Tibial nerve (tissue), 4 donors: ENCODE results near the gene CCNQ. TPM values are rescaled to one million over a fixed set of nuclear protein-coding genes. Genes with fewer than 3 reads are reported as not detected.

Experiments used
- DNase-seq, 2 donors: peaks; one replicate each; pipeline ENCODE4 v3.0.0-alpha.2; 2019; ENCODE audit warnings: low spot score in 2 of 2
- H3K27ac ChIP-seq, 4 donors: fragments of 200-600 bp; sonication (generic) in 3 of 4; one replicate each; pipeline ENCODE4 v1.5.1; 2017 to 2019; ENCODE audit warnings: mild to moderate bottlenecking in 1 of 4
- H3K27me3 ChIP-seq, 2 donors: fragments of 200-600 bp; sonication (generic) in 1 of 2; one replicate each; pipeline versions ENCODE4 v1.5.1 to v1.6.0; 2017 to 2019
- H3K36me3 ChIP-seq, 3 donors: fragments of 200-600 bp; sonication (generic); one replicate each; pipeline ENCODE4 v1.5.1; 2018 to 2019
- H3K4me1 ChIP-seq, 4 donors: fragments of 200-600 bp; sonication (generic) in 3 of 4; one replicate each; pipeline ENCODE4 v1.5.1; 2017 to 2019
- H3K4me3 ChIP-seq, 4 donors: fragments of 200-600 bp; sonication (generic) in 3 of 4; one replicate each; pipeline ENCODE4 v1.5.1; 2017 to 2019; ENCODE audit warnings: mild to moderate bottlenecking in 1 of 4, moderate library complexity in 1 of 4
- H3K9me3 ChIP-seq, 4 donors: fragments of 200-600 bp; sonication (generic) in 3 of 4; one replicate each; pipeline ENCODE4 v1.5.1; 2017 to 2019
- EP300 ChIP-seq, 2 donors: sonication (generic); formaldehyde crosslinking; IDR thresholded peaks; one replicate each; pipeline ENCODE4 v1.6.1; 2017; ENCODE audit warnings: antibody characterized with exemption in 2 of 2, mild to moderate bottlenecking in 1 of 2
- POLR2A ChIP-seq, 2 donors: fragments of 450-650 bp; IDR thresholded peaks; one replicate each; pipeline ENCODE4 v1.6.1; 2017; ENCODE audit warnings: antibody characterized with exemption in 2 of 2, mild to moderate bottlenecking in 2 of 2, moderate library complexity in 2 of 2
- WGBS, 2 donors: methylation state at CpG; one replicate each; pipeline ENCODE4 v1.1.5; 2018; 5-methylcytosine and 5-hydroxymethylcytosine counted together
- total RNA-seq, 4 donors: library from RNA; depleted of rRNA; stranded (reverse); fragments of >200 nt; gene quantifications; one replicate each; pipeline ENCODE4 v1.1.0, GENCODE V29; 2016
- TF ChIP-seq, protein P1 (sequence below), 5 experiments: fragments of 200-600 bp in 3 of 5; fragments of 450-650 bp in 2 of 5; sonication (generic) in 3 of 5; IDR thresholded peaks; one replicate each; pipeline ENCODE4 v1.5.1; 2016 to 2019; ENCODE audit warnings: antibody characterized with exemption in 5 of 5, mild to moderate bottlenecking in 3 of 5, moderate library complexity in 2 of 5

CCNQ gene
- total RNA-seq, 4 donors from 2014 or later, result 26.4 to 36.9 (median 32.2) TPM

DNA sequence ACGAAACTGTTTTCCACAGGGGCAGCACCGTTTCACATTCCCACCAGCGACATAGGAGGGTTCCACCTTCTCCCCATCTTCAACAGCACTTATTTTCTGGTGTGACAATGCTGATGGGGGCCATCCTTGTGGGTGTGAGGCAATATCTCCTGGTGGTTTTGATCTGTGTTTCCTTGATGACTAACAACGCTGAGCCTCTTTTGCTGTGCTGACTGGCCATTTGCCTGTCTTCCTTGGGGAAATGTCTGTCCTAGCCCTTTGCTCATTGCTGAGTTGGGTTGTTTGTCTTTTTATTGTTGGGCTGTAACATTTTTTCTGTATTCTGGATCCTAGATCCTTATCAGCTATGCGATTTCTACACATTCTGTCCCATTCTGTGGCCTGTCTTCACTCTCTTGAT is 47.8 kb downstream of the CCNQ start:
- 79 to 84% methylated on average over 5 of the region's 5 CpGs for WGBS, 2 donors
- TF ChIP-seq POLR2A (IDR thresholded peaks at IDR 0.05) (no peak), EP300 (IDR thresholded peaks at IDR 0.05) (no peak)
- TF ChIP-seq, protein P1, sequence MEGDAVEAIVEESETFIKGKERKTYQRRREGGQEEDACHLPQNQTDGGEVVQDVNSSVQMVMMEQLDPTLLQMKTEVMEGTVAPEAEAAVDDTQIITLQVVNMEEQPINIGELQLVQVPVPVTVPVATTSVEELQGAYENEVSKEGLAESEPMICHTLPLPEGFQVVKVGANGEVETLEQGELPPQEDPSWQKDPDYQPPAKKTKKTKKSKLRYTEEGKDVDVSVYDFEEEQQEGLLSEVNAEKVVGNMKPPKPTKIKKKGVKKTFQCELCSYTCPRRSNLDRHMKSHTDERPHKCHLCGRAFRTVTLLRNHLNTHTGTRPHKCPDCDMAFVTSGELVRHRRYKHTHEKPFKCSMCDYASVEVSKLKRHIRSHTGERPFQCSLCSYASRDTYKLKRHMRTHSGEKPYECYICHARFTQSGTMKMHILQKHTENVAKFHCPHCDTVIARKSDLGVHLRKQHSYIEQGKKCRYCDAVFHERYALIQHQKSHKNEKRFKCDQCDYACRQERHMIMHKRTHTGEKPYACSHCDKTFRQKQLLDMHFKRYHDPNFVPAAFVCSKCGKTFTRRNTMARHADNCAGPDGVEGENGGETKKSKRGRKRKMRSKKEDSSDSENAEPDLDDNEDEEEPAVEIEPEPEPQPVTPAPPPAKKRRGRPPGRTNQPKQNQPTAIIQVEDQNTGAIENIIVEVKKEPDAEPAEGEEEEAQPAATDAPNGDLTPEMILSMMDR (IDR thresholded peaks at IDR 0.05), result no peak

DNA sequence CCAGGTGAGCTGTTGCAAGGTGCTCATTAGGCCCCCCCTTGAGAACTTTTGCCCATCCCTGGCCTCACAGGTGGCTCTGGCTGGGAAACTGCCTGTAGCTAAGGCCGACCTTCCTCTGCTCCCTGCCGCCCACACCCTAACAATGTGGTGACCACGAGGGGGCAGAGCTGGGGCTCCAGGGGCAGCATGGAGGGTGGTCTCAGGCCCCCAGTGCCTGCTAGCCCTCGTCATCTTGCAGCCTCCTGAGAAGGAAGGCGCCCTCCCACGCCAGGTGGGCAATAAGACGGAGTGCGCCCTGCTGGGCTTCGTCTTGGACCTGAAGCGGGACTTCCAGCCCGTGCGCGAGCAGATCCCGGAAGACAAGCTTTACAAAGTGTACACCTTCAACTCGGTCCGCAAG is 49.1 kb downstream of the CCNQ start:
- WGBS, 2 donors, result 67 to 82% methylated on average over 3 to 16 of the region's 16 CpGs
- TF ChIP-seq POLR2A (IDR thresholded peaks at IDR 0.05) (no peak), EP300 (IDR thresholded peaks at IDR 0.05) (no peak)
- TF ChIP-seq, protein P1 (IDR thresholded peaks at IDR 0.05), result no peak
- Histone ChIP-seq H3K4me3 (no peak overlapping the region), H3K36me3 (no peaks in the 10 kb centered on the region), H3K4me1 (no peaks in the 10 kb centered on the region), H3K27ac (no peak overlapping the region), H3K9me3 (no peaks in the 10 kb centered on the region), H3K27me3 (peaks cover 0 to 16% of the 10 kb centered on the region in 2 donors)
- no peak for DNase-seq

More for the DNA sequence above, 47.8 kb downstream of the CCNQ start:
- no peaks in the 10 kb centered on the region for H3K9me3 ChIP-seq
- no peak overlapping the region for H3K4me3 ChIP-seq
- no peak for DNase-seq
- peaks cover 0 to 7% of the 10 kb centered on the region in 2 donors for H3K27me3 ChIP-seq
- peaks cover 0 to 4% (median 0%) of the 10 kb centered on the region in 4 donors for H3K4me1 ChIP-seq
- no peak overlapping the region for H3K27ac ChIP-seq
- H3K36me3 ChIP-seq, result no peaks in the 10 kb centered on the region

DNA sequence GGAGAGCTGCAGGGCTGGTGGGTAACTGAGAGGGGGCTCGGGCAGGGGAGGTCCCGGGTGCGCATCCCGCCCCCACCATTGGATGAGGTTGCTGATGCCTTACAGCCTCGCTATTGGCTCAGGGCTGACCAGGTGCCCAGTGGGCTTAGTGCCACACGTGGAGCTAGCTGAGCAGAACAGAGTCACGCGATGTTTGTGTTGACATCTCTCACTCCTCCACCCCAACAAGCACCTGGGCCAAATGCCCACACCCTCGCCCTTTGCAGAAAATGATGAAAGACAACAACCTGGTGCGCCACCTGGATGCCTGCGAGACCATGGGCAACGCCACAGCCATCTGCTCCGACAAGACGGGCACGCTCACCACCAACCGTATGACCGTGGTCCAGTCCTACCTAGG is 49.7 kb downstream of the CCNQ start:
- Histone ChIP-seq H3K36me3 (no peaks in the 10 kb centered on the region), H3K4me1 (no peaks in the 10 kb centered on the region), H3K9me3 (no peaks in the 10 kb centered on the region), H3K27me3 (peaks cover 0 to 16% of the 10 kb centered on the region in 2 donors), H3K27ac (no peak overlapping the region), H3K4me3 (no peak overlapping the region)
- TF ChIP-seq, protein P1 (IDR thresholded peaks at IDR 0.05), result no peak
- TF ChIP-seq EP300 (IDR thresholded peaks at IDR 0.05) (no peak), POLR2A (IDR thresholded peaks at IDR 0.05) (no peak)
- no peak for DNase-seq
- WGBS, 2 donors, result 88 to 100% methylated on average over 2 to 17 of the region's 17 CpGs

DNA sequence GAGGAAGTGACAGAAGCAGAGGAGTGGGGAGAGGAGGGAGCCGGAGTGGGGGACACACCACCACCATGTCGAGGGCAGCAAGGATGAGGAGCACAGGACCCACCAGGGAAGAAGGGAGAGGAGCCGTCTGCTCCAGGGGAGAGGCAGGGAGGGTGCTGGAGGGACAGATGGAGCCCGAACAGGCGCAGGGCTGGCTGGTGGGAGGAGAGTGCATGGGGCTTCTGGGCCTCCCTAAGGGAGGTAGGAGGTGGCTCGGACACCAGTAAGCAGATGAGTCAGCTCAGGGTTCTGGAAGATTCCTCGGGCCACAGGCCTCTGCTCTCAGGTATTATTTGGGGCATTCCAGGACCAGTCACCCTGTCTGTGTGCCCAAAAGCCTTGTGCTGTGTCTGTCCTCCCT is 51.7 kb downstream of the CCNQ start:
- TF ChIP-seq, protein P1 (IDR thresholded peaks at IDR 0.05), result no peak
- TF ChIP-seq EP300 (IDR thresholded peaks at IDR 0.05) (no peak), POLR2A (IDR thresholded peaks at IDR 0.05) (no peak)
- DNase-seq, result no peak
- WGBS, 2 donors, result 47 to 71% methylated on average over 5 to 7 of the region's 7 CpGs

DNA sequence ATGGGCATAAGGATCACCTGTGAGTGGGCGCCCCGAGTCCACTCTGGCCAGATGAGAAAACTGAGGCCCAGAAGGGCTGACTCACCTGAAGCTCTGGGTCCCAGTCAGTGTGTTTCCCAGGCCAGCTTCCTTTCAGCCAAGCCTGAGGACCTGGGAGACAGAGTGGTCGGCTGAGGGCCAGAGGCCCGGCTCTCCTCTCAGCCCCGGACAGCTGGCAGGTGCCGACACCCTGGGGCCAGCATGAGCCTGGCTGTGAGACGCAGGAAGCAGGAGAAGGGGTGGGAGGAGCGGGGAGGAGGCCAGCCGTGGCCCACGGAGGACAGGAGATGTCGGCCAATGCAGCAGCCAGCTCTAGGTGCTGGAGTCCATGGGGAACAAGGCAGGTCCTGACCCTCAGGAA is 52.6 kb downstream of the CCNQ start:
- Histone ChIP-seq H3K4me3 (no peak overlapping the region), H3K9me3 (no peaks in the 10 kb centered on the region), H3K27ac (no peak overlapping the region), H3K36me3 (no peaks in the 10 kb centered on the region), H3K4me1 (no peaks in the 10 kb centered on the region), H3K27me3 (peaks cover 0 to 16% of the 10 kb centered on the region in 2 donors)
- WGBS, 2 donors, result 83 to 87% methylated on average over 5 to 11 of the region's 11 CpGs
- no peak for DNase-seq
- no peak for TF ChIP-seq POLR2A (IDR thresholded peaks at IDR 0.05)
- TF ChIP-seq, protein P1 (IDR thresholded peaks at IDR 0.05), result no peak
- TF ChIP-seq EP300 (IDR thresholded peaks at IDR 0.05), result no peak

More for the DNA sequence above, 51.7 kb downstream of the CCNQ start:
- Histone ChIP-seq H3K27me3 (peaks cover 0 to 16% of the 10 kb centered on the region in 2 donors), H3K27ac (no peak overlapping the region), H3K4me1 (no peaks in the 10 kb centered on the region), H3K36me3 (no peaks in the 10 kb centered on the region), H3K4me3 (no peak overlapping the region), H3K9me3 (no peaks in the 10 kb centered on the region)
